SK-N-MC (cell line): Measurements from ENCODE around the gene SELENOO.

Source experiments
- DNase-seq: peaks from one replicate; pipeline ENCODE4 v3.0.0-alpha.2; 2011; ENCODE audit warnings: low read depth, low spot score
- H3K27ac ChIP-seq: fragments of 200-600 bp; sonication (generic); 2 replicates; pipeline ENCODE4 v1.5.1; 2016; ENCODE audit warnings: mixed run types
- H3K36me3 ChIP-seq: fragments of 200-600 bp; sonication (generic); 2 replicates; pipeline ENCODE4 v1.6.1; 2017; ENCODE audit warnings: antibody characterized with exemption, low read length, mixed read lengths; ENCODE audit not compliant: insufficient read depth
- H3K4me3 ChIP-seq: fragments of 200-600 bp; sonication (generic); 2 replicates; pipeline ENCODE4 v1.5.1; 2016
- H3K9ac ChIP-seq: fragments of 200-600 bp; sonication (generic); 2 replicates; pipeline ENCODE4 v1.8.0; 2017; ENCODE audit warnings: mixed run types, mixed read lengths; ENCODE audit not compliant: insufficient read length
- H3K9me3 ChIP-seq: fragments of 200-600 bp; sonication (generic); 2 replicates; pipeline ENCODE4 v1.6.1; 2017; ENCODE audit warnings: low read depth, mild to moderate bottlenecking, antibody characterized with exemption, low read length, moderate library complexity, mixed read lengths
- EZH2 ChIP-seq: fragments of 200-600 bp; sonication (generic); IDR thresholded peaks from one replicate; pipeline ENCODE4 v1.6.1; 2017; ENCODE audit warnings: antibody characterized with exemption
- FOXP2 ChIP-seq: optimal IDR thresholded peaks from 2 replicates; pipeline ENCODE3; 2011; ENCODE audit warnings: mild to moderate bottlenecking, moderate library complexity; ENCODE audit not compliant: insufficient read depth; ENCODE audit errors: extremely low read length, control extremely low read depth
- POLR2AphosphoS5 ChIP-seq: IDR thresholded peaks from 2 replicates; pipeline ENCODE4 v1.6.1; 2012; ENCODE audit warnings: mild to moderate bottlenecking, low read depth, low read length, borderline replicate concordance

SELENOO gene

DNA sequence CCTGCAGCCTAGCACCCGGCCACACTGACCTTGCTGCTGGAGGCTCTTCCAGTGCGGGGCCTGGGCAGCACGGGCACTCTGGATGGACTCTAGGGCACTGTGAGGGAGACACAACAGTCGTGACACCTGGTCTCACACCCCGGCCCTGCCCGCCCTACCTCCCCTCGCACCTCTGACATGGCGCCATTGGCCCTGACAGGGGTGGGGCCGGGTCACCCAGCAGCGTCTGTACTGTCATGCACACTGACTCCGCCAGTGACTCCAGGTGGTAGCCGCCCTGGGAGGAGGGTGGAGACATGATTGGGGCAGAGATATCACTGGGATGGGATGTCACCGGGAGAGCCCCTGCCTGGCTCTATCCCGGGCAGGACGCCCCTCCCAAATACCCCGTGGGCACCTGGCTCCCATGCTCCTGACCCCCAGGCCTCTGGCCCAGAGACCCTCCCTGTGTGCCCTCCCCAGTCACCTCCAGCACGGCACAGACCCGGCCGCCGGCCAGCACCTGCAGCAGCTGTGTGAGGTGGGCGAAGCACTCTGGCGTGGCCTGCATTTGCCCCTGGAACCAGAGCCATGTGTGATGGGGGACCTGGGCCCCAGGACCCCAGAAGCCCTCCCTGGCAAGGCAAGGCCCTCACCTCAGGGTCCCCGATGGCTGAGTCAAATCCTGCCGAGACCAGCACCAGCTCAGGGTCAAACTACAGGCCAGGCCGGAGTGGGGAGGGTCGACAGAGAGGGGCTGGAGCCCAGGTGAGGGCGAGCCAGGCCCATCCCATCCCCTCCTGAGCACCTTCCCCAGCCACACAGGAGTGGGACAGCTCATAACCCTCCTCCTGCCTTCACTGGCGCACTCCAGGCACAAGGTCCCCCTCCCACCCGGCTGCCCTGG is 47.6 kb downstream of the SELENOO start:
- Histone ChIP-seq H3K36me3 (no peaks in the 10 kb centered on the region), H3K27ac (no peak overlapping the region), H3K9ac (no peak overlapping the region), H3K9me3 (no peaks in the 10 kb centered on the region), H3K4me3 (no peak overlapping the region)
- DNase-seq: no peak
- TF ChIP-seq POLR2AphosphoS5 (no peak), EZH2 (no peak), FOXP2 (no peak)

DNA sequence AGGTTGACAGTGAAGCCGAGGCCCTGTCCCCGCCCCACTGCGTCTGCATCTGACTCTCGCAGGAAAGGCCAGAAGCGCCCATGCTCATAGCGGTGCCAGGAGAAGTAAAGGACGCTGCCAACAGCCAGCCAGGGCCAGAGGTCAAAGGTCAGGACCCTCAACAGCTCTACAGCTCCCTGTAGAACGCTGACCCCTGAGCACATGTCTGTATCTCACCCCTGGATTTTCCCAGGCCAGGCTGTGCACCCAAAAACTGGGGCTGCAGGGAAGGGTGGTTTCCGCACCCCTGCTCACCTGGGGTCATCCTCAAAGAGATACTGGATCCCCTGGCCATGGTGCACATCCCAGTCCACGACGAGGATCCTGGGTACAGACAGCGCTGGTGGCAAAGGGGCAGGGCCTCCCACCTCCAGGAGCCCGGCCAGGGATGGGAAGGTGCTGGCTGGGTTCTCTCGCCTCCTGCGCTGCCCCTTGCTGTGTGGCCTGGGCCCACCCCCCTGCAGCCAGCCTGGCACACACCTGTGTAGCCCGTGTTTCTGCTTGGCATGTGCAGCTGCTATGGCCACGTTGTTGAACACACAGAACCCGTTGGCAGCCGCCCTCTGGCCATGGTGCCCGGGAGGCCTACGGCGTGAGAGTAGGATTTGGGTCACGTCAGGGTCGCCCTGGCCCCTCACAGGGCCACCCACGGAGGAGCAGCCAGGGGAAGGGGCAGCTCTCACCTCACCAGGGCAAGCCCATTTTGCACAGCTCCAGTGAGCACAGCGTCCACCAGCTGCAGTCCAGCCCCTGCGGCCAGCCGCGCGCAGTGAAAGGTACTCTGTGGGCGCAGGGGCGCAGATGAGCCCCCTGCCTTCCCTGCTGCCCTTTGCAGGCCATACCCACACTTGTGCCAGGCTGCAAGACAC is 48.8 kb downstream of the SELENOO start:
- Histone ChIP-seq H3K27ac (no peak overlapping the region), H3K4me3 (peak overlapping the region; percentile 92), H3K9ac (no peak overlapping the region), H3K36me3 (no peaks in the 10 kb centered on the region), H3K9me3 (no peaks in the 10 kb centered on the region)
- no peak for DNase-seq
- no peak for TF ChIP-seq EZH2

DNA sequence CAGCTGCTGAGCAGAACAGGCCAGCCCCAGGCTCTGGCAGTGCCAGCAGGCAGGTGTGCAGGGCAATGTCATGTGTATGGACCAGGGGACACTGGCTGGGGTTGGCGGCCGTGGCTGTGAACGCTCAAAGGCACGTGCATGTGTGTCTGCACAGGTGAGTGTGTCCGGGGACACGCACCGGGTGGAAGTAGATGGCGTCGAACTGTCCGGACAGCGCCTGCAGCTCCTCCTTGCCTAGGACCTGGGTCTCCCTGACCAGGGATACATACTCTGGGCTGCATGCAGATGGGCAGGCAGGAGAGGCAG is 49.4 kb downstream of the SELENOO start:
- Histone ChIP-seq H3K9me3 (no peaks in the 10 kb centered on the region), H3K9ac (no peak overlapping the region), H3K4me3 (peak overlapping the region; percentile 92), H3K27ac (no peak overlapping the region), H3K36me3 (no peaks in the 10 kb centered on the region)
- DNase-seq: no peak
- TF ChIP-seq FOXP2 (no peak), EZH2 (no peak), POLR2AphosphoS5 (no peak)

- Histone ChIP-seq H3K27ac (no peak within 1 kb of the TSS), H3K4me3 (peak within 1 kb of the TSS; percentile 92), H3K9ac (peak within 1 kb of the TSS; percentile 86), H3K36me3 (no peaks in the 10 kb centered on the region), H3K9me3 (no peaks in the 10 kb centered on the region)
- DNase-seq: no peak
- peak; percentile 31; the same call in 1 of the 2 replicates for TF ChIP-seq POLR2AphosphoS5
- TF ChIP-seq EZH2: no peak
These were observed 50.0 kb downstream of the SELENOO start, which contains the start of gene HDAC10 for GRCh38 chr22:50250555-50251476. Gene HDAC10 (minus strand): TSS chr22:50251265. CDS start chr22:50251032, 233 bp downstream.

GRCh38 chr22:50251477-50252081 is 50.8 kb downstream of the SELENOO start:
- no peak for DNase-seq
- Histone ChIP-seq H3K36me3 (no peaks in the 10 kb centered on the region), H3K9ac (no peak overlapping the region), H3K27ac (no peak overlapping the region), H3K4me3 (peak overlapping the region; percentile 92), H3K9me3 (no peaks in the 10 kb centered on the region)
- no peak for TF ChIP-seq EZH2
- TF ChIP-seq FOXP2: no peak
- no peak for TF ChIP-seq POLR2AphosphoS5

DNA sequence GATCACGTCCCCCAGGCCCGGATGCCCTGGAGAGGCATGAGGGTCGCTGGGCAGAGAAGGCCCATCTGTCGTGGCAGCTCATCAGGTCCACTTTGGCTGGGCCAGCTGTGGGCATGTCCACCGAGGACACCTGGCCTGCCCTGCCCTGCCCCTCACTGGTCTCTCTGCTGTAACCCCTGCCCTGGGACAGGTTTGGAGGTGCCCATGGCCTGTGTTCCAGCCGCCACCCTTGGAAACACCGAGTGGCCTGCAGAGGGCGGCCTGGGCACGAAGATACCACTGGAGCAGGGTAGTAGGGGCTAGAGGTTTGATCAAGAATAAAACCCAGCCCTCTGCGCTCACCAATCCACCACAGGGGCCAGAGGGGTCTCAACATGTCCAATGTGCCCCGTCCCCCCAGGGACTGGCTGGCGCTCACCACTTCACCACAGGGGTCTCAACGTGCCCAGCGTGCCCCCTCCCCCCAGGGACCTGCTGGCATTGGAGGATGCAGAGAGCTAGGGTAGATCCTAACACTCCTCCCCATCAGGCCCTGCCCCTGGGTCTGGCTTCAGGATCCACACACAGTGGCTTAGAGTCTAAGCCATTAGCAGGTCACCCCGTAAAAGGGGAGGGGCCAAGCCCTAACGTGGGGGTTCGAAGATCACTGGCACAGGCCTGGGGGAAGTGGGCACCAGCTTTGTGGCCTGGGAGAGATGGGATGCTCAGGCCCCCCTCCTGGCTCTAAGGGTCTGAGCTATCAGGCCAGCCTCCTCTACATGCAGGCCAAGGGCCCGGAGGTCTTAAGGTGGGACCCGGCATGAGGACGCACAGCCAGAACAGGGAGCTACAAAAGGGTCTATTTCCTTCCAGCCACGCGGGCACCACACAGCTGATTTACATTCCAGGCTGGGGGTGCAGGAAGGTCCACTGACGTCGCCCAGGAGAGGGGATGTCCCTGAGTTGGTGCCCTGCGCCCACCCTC is 51.6 kb downstream of the SELENOO start:
- Histone ChIP-seq H3K27ac (no peak overlapping the region), H3K4me3 (no peak overlapping the region), H3K36me3 (no peaks in the 10 kb centered on the region), H3K9me3 (no peaks in the 10 kb centered on the region), H3K9ac (no peak overlapping the region)
- no peak for DNase-seq
- no peak for TF ChIP-seq EZH2
- no peak for TF ChIP-seq POLR2AphosphoS5
- no peak for TF ChIP-seq FOXP2
